ENCODE measurements around the gene UMPS.
"Not testable (repeated sequence)": the region's sequence is repeated elsewhere in the genome, so short reads cannot be mapped to it uniquely, and the experiment has no call there.

Gene UMPS

DNA sequence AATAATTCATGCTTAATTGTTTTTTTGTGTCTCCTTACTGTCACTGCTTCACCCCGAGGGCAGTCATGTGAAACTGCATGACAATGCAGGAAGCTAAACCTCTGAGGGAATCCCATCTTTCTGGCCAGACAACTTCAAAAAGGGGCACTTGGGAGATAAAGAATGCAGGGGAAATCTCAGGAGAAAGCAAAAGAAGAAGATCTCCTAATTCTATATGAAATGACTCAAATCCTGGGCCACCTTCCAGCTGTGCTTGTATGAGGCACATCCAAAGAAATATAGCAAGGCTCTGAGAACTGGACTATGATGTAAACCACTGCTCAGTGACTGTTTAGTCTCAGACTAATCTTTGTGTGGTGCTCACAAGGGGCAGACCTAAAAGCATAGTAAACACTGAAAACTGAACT, 22.6 kb upstream of the UMPS start:
- no peak for DNase-seq

DNA sequence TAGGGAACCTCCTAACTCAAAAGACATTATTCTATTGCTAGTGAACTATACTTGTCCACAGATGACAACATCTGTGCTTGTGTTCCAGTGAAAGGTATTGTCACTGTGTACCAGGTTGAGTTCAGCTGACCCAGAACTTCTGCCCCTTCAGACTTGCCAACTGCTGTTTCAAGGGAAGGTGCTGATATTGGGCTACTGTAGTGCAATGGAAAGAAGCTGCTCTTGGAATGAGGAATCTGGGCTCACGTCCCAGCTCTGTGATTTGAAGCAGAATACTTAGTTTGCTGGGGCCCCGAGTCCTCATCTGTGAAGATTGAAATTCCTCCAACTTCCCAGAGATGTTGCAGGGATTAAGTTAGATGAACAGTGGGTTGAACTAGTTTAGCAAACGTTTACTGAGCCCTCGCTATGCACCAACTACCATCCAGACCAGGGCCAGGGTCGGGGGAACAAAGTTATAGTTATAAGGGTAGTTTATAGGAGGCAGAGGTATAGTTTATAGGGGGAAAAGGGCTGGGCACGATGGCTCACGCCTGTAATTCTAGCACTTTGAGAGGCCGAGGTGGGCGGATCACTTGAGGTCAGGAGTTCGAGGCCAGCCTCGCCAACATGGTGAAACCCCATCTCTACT, 15.9 kb upstream of the UMPS start:
- DNase-seq = no peak

DNA sequence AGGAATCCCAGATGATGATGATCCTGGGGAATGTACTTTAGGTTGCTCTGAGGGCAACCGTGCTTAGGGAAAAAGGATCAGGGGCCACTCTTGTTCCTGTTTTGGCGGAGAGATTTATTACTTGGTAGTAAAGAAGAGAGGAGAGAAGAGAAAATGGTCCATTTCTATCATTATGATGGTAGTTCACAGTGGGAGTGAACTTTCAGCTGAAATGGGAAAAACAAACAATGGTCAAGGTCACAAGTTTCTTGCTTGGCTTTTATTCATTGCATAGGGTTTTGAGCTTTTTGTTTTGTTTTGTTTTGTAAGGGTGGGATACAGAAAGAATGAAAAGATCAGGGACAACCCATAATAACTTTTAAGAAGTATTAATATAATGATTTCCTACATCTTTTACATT, 7.7 kb upstream of the UMPS start:
- no peak for DNase-seq

DNA sequence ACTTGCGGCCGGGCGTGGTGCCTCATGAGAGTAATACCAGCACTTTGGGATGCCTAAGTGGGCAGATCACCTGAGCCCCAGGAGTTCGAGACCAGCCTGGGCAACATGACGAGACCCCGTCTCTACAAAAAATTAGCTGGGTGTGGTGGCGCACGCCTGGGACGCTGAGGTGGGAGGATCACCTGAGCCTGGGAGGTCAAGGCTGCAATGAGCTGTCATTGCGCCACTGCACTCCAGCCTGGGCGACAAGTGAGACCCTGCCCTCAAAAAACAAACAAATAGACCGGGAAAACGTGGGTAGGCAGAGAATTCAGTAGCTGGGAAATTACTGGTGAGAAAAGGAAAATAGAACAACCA, 667 bp downstream of the UMPS start:
- DNase-seq = no peak

DNA sequence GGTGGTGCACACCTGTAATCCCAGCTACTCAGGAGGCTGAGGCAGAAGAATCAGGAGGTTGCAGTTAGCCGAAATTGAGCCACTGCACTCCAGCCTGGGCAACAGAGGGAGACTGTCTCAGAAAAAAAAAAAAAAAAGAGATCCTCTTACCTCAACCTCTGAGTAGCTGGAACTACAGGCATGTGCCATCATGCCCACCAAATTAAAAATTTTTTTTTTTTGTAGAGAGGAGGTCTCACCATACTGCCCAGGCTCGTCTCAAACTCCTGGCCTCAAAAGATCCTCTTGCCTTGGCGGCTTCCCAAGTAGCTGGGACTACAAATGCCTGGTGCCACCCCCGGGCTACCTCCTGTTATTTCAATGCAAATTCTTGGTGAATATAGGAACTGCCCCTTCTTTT, 1.5 kb downstream of the UMPS start:
- no peak for DNase-seq

DNA sequence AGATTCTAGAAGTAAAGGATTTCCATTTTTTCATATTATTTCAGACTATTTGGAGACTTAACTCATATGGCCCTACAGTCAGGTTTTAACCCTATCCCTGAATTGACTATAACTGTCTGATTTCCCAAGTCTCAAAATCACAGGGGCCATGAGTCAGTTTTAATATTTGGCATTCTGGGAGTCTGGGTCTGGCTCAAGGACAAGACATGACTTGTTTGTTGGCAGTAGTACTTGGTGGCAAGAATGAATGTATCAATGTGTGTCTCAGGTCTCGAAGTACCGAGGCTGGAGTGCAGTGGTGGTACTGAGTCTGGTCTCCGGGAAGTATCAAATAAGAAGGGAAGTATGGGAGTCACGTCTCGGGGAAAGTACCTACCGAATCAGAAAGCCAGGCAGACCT, 10.8 kb downstream of the UMPS start:
- DNase-seq = no peak

DNA sequence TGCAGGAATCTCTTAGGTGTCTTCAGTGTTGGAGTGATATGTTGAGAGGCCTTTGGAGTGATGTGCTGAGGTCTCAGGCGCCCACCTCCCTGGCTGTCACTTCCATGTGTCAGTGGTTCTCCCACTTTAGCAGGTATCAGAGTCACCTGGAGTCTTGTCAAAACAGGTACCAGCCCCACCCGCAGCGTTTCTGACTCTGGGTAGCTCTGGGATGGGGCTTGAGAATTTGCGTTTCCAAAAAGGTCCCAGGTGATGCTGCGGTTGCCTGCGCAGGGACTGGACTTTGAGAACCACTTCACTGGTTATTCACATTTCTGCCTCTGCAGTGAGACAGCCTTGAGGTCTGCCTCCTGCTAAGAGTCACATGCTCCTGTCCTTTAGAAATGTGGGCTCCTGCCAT, 15.5 kb downstream of the UMPS start:
- no peak for DNase-seq

DNA sequence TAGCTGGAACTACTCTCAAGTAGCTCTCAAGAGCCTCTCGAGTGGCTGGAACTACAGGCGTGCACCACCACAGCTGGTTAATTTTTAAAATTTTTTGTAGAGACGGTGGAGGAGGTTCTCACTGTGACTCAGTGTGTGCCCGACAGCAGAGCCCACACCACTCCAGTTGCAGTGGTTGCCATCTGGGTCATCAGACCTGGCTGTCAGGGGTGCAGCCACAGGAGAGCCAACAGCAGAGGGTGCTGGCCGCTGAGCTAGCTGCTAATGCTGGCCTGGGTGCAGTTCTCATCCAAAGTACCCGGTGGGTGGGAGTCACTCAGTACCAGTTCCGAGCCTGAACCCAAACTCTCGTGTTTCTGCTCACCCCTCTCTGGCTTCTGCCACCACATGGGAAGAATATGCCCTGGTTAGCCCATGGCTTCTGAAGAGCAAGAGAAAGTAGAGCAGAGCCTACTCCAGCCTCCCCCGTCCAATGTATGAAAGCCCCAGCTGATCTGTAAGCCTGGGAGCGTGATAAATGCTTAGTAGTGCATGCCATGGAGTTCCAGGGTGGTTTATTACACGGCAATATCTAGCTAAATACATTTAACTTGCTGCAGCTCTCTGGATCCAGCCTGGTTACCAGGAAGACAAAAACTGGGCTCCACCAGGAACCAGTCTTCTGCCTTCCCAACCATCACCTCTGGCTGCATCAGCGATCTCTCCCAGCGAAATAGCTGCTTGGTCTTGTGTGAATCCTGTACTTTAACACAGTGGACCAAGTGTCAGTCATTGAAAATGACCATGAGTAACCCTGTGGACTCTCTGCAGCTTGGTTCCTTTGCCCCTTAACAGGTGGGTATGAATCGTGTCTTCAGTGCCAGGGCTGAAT, 17.1 kb downstream of the UMPS start:
- no peak for DNase-seq

DNA sequence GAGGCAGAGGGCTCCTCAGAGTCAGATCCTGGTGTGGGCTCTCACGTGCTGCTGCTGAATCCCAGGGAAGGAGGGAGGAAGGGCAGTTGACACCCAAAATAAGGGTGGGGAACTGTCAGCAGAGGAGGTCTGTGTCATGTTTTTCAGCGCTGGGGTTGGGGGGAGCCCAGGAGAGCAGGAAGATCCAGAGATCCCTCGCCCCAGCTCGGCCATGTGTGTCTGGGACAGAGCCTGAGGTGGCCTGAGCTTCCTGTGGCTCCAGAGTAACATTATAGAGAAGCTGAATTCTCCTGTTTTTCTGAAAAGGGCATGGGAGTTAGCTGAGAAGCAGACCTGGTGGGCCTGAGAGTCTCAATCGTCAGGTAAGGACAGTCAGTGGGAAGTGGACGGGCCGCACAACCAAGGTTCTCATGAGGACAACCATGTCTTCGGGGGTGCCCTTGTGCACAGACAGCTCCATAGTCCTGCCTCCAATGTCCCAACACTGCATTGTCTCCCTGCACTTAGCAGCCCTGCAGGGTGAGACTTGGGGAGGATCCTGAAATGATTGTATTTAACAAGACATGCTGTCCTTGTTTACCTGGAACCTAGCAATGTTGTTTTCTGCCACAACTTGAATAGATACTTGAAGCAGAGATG, 18.4 kb downstream of the UMPS start:
- DNase-seq = no peak

DNA sequence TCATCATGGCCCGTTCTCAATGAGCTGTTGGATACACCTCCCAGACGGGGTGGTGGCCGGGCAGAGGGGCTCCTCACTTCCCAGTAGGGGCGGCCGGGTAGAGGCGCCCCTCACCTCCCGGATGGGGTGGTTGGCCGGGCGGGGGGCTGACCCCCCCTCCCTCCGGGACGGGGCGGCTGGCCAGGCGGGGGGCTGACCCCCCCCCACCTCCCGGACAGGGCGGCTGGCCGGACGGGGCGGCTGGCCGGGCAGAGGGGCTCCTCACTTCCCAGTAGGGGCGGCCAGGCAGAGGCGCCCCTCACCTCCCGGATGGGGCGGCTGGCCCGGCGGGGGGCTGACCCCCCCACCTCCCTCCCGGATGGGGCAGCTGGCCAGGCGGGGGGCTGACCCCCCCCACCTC, 19.6 kb downstream of the UMPS start:
- not testable (repeated sequence) for DNase-seq

DNA sequence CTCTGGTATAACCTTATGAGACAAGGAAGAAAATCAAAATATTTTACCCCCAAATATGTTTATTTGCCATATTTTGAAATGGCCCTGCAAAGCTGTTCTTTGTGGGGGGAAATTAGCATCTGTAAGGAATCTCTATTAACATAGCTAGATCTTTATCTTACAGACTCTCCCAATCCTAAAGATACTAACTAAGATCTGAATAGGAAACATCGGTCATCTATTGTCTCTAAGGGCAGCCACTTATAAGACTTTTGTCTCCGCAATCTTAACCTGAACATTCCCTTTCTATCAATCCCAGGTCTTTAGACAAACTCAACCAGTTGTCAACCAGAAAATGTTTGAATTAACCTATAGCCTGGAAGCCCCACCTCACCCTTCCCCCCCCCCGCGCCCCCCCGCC, 21.2 kb downstream of the UMPS start:
- DNase-seq = no peak

DNA sequence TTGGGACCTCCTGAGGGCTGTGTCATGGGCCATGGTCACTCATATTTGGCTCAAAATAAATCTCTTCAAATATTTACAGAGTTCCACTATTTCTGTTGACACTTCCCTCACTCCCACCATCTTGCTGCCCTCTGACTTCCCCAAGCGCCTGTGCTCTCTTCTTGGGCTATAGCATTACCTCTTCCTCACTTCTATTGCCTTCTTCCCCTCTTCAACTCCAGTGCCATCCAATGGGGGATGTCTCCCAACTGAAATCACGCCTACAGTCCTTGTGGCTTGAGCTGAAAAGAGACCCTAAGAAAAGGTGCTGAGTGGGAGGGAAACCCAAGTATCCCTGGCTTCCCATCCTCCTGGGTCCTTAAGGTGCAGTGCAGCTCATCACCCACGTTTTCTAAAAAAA, 21.8 kb downstream of the UMPS start:
- DNase-seq = no peak

DNA sequence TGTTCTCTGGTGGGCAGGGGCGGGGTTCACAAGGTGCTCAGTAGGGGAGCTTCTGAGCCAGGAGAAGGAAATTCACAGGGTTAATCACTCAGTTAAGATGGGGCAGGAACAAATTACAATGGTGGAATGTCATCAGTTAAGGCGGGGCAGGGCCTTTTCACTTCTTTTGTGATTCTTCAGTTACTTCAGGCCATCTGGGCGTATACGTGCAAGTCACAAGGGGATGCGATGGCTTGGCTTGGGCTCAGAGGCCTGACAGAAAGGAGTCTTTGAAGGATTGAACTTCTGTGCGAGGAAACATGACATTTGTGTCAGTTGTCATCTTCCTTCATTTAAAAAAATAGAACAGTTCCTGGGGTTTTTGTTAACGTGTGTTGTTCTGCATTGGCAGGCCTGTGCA, 27.7 kb downstream of the UMPS start:
- DNase-seq = not testable (repeated sequence)

DNA sequence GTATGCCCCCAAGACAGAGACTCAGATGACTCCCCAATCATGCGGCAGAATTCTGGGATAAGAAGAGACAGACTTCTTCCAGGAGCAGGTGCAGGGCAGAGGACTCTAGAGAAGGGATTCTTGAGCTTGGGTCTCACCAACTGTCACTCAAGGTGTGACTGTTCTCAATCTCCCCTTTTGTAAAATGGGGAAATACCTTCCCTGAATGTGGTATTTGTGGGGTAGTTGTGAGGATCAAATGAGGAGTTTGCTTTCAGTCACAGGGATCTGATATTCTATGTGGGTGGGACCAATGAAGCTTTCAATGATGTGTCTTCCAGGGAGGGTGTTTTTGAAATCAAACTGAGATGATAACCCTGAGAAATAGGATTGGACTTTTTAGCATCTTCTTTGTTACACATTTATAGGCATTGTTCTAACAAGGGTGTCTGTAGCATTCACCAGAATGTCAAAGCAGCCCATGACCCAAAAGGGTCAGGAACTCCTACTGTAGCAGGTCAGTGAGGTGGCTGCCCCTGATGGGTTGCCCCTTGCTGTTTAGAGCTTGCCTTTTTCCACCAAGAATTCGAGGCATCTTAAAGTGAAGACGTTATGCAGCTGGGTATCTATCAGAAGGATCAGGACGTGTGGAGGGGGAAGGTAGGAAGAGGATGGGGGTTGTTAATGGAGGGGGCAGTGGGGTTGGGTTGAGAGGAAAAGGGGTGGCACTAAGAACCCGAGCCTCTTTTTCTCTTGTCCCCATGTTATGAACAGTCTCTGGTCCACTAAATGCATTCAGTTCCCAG, 28.8 kb downstream of the UMPS start:
- no peak for DNase-seq

DNA sequence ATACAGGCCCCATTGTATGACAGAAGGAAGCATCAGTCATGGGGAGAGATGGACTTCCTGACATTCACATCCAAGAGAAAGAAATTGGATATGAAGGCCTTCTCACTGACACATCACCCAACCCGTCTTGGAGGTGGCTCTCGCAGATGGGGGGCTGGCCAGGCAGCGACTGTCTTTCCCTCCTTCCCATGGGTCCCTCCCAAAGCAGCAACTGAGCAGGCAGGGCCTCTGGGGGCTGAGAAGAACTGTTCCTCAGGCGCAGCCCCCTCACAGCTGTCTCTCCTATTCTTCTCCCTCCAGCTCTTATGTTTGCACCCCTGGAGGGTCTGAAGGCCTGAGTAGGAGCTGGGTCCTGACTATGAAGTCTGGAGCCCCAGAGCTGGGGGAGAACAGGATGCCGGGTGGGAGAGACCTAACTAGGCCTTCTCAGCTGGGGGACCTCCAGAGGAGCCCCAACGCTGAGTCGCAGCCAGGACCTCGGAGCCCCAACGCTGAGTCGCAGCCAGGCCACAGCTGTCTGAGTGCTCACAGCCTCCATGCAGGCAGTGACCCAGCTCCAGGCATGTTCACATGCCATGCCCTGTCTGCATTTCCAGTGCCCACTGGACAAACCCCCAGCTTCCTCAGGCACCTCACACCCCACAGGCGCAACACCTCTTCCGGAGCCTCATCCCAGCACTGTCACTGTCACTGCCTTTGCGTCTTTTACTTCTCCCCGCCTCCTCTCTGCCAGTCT, 29.6 kb downstream of the UMPS start:
- no peak for DNase-seq

DNA sequence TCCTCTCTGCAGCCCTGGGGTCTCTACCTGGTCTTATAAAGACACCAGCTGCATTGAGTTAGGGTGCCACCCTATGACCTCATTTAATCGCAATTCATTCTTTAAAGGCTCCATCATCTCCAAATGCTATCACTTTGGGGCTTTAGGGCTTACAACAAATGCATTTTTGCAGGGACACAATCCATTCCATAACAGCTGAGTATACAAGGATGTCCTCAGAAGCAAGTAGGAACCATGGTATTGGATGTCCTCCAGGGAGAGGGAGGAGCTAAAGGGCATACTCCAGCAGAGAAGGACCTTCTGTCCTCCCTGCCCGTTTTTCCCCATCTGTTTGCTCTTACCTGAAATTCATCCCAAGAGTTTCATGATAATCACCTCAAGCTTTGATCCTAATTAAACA, 30.3 kb downstream of the UMPS start:
- DNase-seq = no peak

DNA sequence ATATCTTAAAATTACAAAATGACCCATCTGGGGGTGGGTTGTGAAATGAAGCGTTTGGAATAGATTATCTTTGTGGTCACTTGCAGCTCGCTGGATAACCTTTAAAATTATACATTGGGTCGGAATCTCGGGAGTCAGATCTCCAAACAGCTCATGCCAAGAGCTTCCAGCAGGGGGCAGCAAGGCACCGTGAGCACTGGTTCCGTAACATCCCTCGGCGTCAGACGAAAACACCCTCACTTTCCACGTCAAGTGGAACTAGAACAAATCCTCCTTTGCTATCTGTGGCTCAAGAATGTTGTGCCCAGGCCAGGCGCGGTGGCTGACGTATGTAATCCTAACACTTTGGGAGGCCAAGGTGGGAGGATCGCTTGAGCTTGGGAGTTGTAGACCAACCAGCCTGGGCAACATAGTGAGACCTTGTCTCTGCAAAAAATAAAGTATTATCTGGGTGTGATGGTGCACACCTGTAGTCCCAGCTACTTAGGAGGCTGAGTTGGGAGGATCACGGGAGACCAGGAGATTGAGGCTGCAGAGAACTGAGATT, 31.1 kb downstream of the UMPS start:
- DNase-seq = peak; percentile 72 to 80

DNA sequence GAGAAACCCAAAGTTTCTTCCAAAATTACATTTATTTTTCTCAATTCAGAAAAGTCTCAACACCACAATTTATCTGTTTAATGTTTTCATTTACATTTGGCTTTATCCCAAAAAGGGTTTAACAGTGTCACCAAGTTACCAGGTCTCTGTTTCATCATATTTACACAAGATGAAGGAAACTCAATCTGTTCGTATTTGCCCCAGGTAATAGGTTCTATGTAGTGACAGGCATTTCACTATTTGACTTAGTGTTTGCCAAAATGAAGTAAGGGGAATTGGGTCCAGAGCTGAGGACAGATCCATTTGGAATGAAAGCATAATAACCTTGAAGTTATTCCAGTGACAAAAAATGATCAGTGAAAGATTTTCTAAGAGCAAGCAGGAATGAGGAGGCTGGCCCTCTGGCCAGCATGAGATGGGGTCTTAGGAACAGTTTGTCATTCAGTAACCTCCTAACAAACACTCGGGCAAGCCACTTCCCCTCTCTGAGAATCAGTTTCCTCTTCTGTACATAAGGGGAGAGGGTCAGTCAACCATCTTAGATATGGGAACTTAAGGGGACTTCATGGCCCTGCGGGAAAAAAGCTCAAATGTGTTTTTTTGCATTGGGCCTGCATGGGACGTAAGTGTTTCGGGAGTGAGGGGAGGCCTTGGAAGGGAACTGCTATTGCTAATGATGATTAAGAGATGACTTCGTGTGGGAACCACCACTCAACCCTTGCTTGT, 31.8 kb downstream of the UMPS start:
- DNase-seq = no peak

DNA sequence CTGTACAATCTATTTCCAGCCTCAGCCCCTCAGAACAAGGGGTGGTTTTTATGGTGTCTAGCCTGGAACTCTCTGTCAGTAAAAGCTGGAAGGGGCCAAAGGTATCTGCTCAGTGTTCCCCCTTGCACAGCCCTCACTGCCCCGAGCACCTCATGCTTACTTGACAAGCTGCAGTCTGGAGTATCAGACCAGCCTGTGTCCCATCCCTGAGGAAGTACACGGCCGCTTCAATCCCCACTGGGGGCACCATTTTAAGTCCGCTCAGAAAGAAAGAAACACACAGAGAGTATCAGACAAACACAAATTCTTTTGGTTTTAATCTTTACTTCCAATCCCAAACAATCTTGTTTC, 32.4 kb downstream of the UMPS start:
- no peak for DNase-seq

DNA sequence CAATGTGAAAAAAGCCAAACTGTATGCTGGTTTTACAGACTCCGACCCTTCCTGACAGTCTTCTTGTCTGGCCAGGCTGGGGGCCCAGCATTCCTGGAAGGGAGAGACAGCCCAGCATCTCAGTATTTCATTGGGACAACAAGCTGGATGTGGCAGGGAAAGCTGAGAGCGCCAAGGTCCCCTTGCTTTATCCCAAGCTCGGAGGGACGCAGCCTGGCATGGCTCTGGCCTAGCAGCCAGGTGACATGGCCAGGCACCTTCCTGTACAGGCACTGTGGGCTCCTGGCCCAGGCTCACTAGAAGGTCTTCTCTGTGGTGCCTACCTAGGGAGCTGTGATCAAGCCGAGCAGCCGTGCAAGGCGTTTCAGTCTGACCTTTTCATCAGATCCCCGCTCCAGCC, 33.0 kb downstream of the UMPS start:
- DNase-seq = no peak

DNA sequence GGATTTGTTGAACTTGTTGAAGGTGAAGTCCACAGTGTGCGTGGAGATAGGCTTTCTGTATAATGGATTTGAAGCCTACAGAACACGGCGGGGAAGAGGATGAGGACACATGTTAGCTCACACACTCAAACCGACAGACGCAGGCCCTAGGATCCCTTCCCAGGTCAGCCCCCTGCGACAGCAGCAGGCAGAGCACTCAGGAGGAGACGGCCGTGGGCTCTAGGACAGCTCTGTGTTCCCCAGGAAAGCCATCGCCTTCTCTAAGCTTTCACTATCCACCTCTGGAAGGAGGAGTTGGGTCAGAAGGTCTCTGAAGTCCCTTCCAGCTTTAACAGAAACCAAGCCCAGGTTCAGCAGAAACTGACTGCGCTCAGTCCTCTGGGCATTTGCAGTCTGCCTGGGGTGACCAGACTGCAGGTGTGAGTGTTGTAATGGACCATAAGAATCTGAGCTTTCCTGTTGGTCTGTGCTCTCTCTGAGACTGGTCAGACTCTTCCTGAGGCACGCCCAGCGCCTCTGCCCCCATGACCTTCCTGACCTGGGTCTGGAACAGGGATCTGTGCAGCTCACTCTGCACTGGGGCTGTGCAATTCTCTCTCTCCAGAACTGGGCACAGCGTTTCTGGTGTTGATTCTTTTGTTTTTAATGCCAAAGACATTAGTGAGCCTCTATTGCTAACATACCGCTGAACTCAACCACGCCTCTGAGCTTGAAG, 33.5 kb downstream of the UMPS start:
- DNase-seq = no peak
